OCI-LY1 (cell line): ENCODE measurements around the gene ATP6V0A1.

Source experiments
- CTCF ChIP-seq: fragments of 200-600 bp; sonication (generic), shearing (Covaris generic); IDR thresholded peaks from 2 replicates; pipeline ENCODE4 v1.5.1; 2017; ENCODE audit warnings: mild to moderate bottlenecking, antibody characterized with exemption, low read length, moderate library complexity, mixed read lengths
- EZH2 ChIP-seq: fragments of 200-600 bp; sonication (generic), shearing (Covaris generic); IDR thresholded peaks from 2 replicates; pipeline ENCODE4 v1.8.0; 2017; ENCODE audit warnings: borderline replicate concordance, mixed run types, mild to moderate bottlenecking, antibody characterized with exemption, low read length, moderate library complexity, mixed read lengths

DNA sequence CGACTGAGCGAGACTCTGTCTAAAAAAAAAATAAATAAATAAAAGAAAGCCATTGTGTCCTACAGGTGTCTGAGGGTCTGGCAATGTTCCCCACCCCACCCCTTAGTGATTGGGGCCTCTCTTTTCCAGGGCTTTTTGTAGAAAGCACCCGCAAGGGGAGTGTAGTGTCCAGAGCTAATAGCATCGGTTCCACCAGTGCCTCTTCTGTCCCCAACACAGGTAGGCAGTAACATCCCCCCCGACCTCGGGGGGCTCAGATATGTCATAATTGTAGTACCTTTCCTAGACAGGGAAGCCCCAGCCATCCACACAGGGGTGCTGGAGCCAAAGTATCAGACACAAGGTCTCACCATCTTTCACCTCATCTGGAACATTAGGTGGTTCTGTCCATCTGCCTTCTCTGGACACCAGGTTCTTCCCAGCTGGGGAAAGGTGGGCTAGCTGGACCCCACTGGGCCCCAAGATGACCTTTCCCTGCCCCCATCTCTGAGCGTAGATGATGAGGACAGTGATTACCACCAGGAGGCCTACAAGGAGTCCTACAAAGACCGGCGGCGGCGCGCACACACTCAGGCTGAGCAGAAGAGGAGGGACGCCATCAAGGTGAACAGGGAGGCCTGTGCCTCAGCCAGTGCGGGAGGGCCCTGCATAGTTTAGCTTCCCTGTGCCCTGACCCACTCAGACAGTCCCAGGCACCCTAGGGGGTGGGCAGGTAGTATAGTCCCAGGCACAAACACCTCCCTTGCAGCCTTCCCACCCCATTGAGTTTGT is 109.8 kb downstream of the ATP6V0A1 start:
- TF ChIP-seq CTCF (no peak), EZH2 (no peak)
